A549 (cell line): ENCODE data around the gene DHPS. TPM values are rescaled to one million over a fixed set of nuclear protein-coding genes. Genes with fewer than 3 reads are reported as not detected.

Experiments
- ATAC-seq, 2 experiments: fragments of 200-7000 bp in 1 of 2; fragments of >200 bp in 1 of 2; cut with Nextera tagmentation in 1 of 2; cut with Tn5 transposase in 1 of 2; 3 replicates each; pipeline versions ENCODE4 v1.8.0 to v1.9.1; 2018 to 2020; ENCODE audit warnings: mild to moderate bottlenecking in 1 of 2, moderate library complexity in 1 of 2
- CTCF ChIA-PET: fragments of 300-600 bp; sonication (Branson Sonifier 250); formaldehyde crosslinking; extraction: SDS; loops from one replicate; lab custom pipeline; 2021; ENCODE audit warnings: antibody characterized with exemption, inconsistent platforms; lab: Yijun Ruan, JAX
- POLR2A ChIA-PET: fragments of 350-600 bp; formaldehyde crosslinking; extraction: SDS; loops from one replicate; lab custom pipeline; 2021; ENCODE audit warnings: antibody characterized with exemption, inconsistent platforms; lab: Yijun Ruan, JAX
- DNase-seq, 2 experiments: peaks; one replicate each; pipeline versions ENCODE4 v3.0.0 to v3.0.0-alpha.2; 2011 to 2016; ENCODE audit warnings: low read depth in 1 of 2, low spot score in 1 of 2
- FAIRE-seq: peaks from 2 replicates; lab custom pipeline; 2011; peaks lifted over from hg19 to GRCh38; lab: Jason Lieb, UNC
- H3K27ac ChIP-seq, 2 experiments: fragments of >200 bp; sonication (Bioruptor Twin); formaldehyde crosslinking; 3 replicates each; pipeline ENCODE4 v1.5.1; 2016 to 2017
- H3K4me1 ChIP-seq: fragments of >200 bp; sonication (Bioruptor Twin); formaldehyde crosslinking; 3 replicates; pipeline ENCODE4 v1.6.1; 2016
- H3K4me2 ChIP-seq: fragments of >200 bp; sonication (Bioruptor Twin); formaldehyde crosslinking; 3 replicates; pipeline ENCODE4 v1.6.1; 2016
- H3K4me3 ChIP-seq: fragments of >200 bp; sonication (Bioruptor Twin); formaldehyde crosslinking; 3 replicates; pipeline ENCODE4 v1.5.1; 2016
- H3K9me3 ChIP-seq: fragments of >200 bp; sonication (Bioruptor Twin); formaldehyde crosslinking; 3 replicates; pipeline ENCODE4 v1.6.1; 2016
- BCL3 ChIP-seq: fragments of >200 bp; sonication (Bioruptor Twin); formaldehyde crosslinking; IDR thresholded peaks from 3 replicates; pipeline ENCODE4 v1.6.1; 2016
- CHD2 ChIP-seq: fragments of 150-350 bp; IDR thresholded peaks from 2 replicates; pipeline ENCODE4 v1.6.1; 2014; ENCODE audit warnings: low read length; ENCODE audit not compliant: partially characterized antibody
- EP300 ChIP-seq, 2 experiments: fragments of >200 bp; sonication (Bioruptor Twin); formaldehyde crosslinking; IDR thresholded peaks; 2 replicates in 1 of 2; 3 replicates in 1 of 2; pipeline ENCODE4 v1.6.1; 2016 to 2017
- HES2 ChIP-seq: fragments of >200 bp; sonication (Bioruptor Twin); formaldehyde crosslinking; IDR thresholded peaks from 2 replicates; pipeline ENCODE4 v1.6.1; 2016
- HOXA7 ChIP-seq: fragments of 250-450 bp; sonication (Bioruptor Pico); IDR thresholded peaks from 2 replicates; pipeline ENCODE4 v1.5.0; 2020; ENCODE audit warnings: mild to moderate bottlenecking, moderate library complexity
- HOXB13 ChIP-seq: fragments of 250-450 bp; sonication (Bioruptor Pico); IDR thresholded peaks from 2 replicates; pipeline ENCODE4 v1.5.0; 2020; ENCODE audit warnings: low read depth, mild to moderate bottlenecking, moderate library complexity
- KDM5A ChIP-seq: fragments of 200-600 bp; sonication (generic); IDR thresholded peaks from 2 replicates; pipeline ENCODE4 v1.6.1; 2016; ENCODE audit warnings: antibody characterized with exemption, mild to moderate bottlenecking
- MYC ChIP-seq: IDR thresholded peaks from 2 replicates; pipeline ENCODE4 v1.6.1; 2012; ENCODE audit warnings: mild to moderate bottlenecking, inconsistent platforms, low read length, improper control_type of control experiment, borderline replicate concordance
- NPAS2 ChIP-seq: fragments of 250-450 bp; sonication (Bioruptor Pico); IDR thresholded peaks from 2 replicates; pipeline ENCODE4 v1.8.0; 2022; ENCODE audit warnings: mild to moderate bottlenecking, moderate library complexity, borderline replicate concordance
- PBX3 ChIP-seq: IDR thresholded peaks from 2 replicates; pipeline ENCODE4 v1.6.1; 2012
- REST ChIP-seq: fragments of 200-600 bp; sonication (generic); IDR thresholded peaks from 2 replicates; pipeline ENCODE4 v1.6.1; 2016; ENCODE audit warnings: antibody characterized with exemption, mild to moderate bottlenecking, moderate library complexity
- SREBF2 ChIP-seq: fragments of 450-650 bp; IDR thresholded peaks from 2 replicates; pipeline ENCODE4 v1.6.1; 2014; ENCODE audit warnings: mild to moderate bottlenecking, moderate library complexity
- TFCP2L1 ChIP-seq: fragments of 250-450 bp; sonication (Bioruptor Pico); IDR thresholded peaks from 2 replicates; pipeline ENCODE4 v1.5.0; 2021; ENCODE audit warnings: mild to moderate bottlenecking
- USF2 ChIP-seq: fragments of 450-650 bp; IDR thresholded peaks from 2 replicates; pipeline ENCODE4 v1.6.1; 2014; ENCODE audit warnings: antibody characterized with exemption
- ZC3H11A ChIP-seq: fragments of 450-650 bp; IDR thresholded peaks from 2 replicates; pipeline ENCODE4 v1.6.1; 2014; ENCODE audit warnings: antibody characterized with exemption, mild to moderate bottlenecking
- ZNF302 ChIP-seq: fragments of 250-450 bp; sonication (Bioruptor Pico); IDR thresholded peaks from 2 replicates; pipeline ENCODE4 v1.9.0; 2021; ENCODE audit warnings: inconsistent platforms, mild to moderate bottlenecking, moderate library complexity
- ZSCAN20 ChIP-seq: fragments of 250-450 bp; sonication (Bioruptor Pico); IDR thresholded peaks from 2 replicates; pipeline ENCODE4 v1.8.0; 2022; ENCODE audit warnings: mild to moderate bottlenecking, moderate library complexity
- WGBS: methylation state at CpG from one replicate; pipeline ENCODE4 v1.1.6; 2017; ENCODE audit errors: missing lambda C conversion rate; 5-methylcytosine and 5-hydroxymethylcytosine counted together
- polyA plus RNA-seq, 4 experiments: library from polyadenylated mRNA; depleted of rRNA in 3 of 4; stranded (reverse); fragments of >200 nt; fragmentation: RNase III in 1 of 4; extraction: RNeasy Plus Mini Kit Qiagen cat#74134 plus additional on column Dnase treatment in 1 of 4; gene quantifications; 2 replicates in 3 of 4; 3 replicates in 1 of 4; pipeline ENCODE4 v1.2.3, GENCODE V29; 2011 to 2017

Gene DHPS
- polyA plus RNA-seq, 2 of the 4 experiments (the other 2 are of a cell fraction), result 57.8 to 71.9 TPM

- DNase-seq (peak; percentile 24 to 31), ATAC-seq (peak in 1 of 2 experiments; percentile 34; a peak in 3 of 6 replicates), FAIRE-seq (no peak)
- peak overlapping the region; percentile 94 for H3K4me2 ChIP-seq
- H3K27ac ChIP-seq, result peak overlapping the region; percentile 91 to 99
- TF ChIP-seq TFCP2L1 (CRISPR knock-in tag) (no peak), REST (no peak), HOXA7 (CRISPR knock-in tag) (no peak)
- H3K4me1 ChIP-seq, result peaks cover 10% of the 10 kb centered on the region; the same call in 1 of the 3 replicates
- CTCF ChIA-PET, result interaction anchor here (0.9 to 3.3 kb wide), 6 partner anchors 12 to 74 kb away, joined by 4 to 11 read pairs (median 6); no protein-coding TSS in a partner anchor
- WGBS, result 14% methylated on average over 11 of the region's 65 CpGs
- H3K4me3 ChIP-seq, result peak overlapping the region; percentile 76
- H3K9me3 ChIP-seq, result no peaks in the 10 kb centered on the region
- POLR2A ChIA-PET, result interaction anchor here (0.6 to 0.7 kb wide), 2 partner anchors 12 to 84 kb away, joined by 3 read pairs; partner anchors contain the start of gene TRIR
Measured at GRCh38 chr19:12721656-12722565, 40.2 kb upstream of the DHPS start.

GRCh38 chr19:12720851-12721655 lies 39.4 kb upstream of the DHPS start:
- CTCF ChIA-PET, result interaction anchor here (0.9 to 3.3 kb wide), 6 partner anchors 26 to 75 kb away, joined by 3 to 11 read pairs (median 6); no protein-coding TSS in a partner anchor
- Histone ChIP-seq H3K4me2 (peak overlapping the region; percentile 94), H3K27ac (peak overlapping the region; percentile 91 to 99; a peak in 5 of 6 replicates)
- POLR2A ChIA-PET, result interaction anchor here (0.7 kb wide), 1 partner anchor 13 kb away, joined by 3 read pairs; the partner anchor contains the start of gene TRIR
- no peak for FAIRE-seq
- no peak for TF ChIP-seq NPAS2
- no peak for TF ChIP-seq CHD2
- TF ChIP-seq, all 56 proteins: peak for 0
- 90% methylated on average over 29 of the region's 59 CpGs for WGBS
- DNase-seq (no peak), ATAC-seq (no peak)
- peaks cover 10% of the 10 kb centered on the region; the same call in 1 of the 3 replicates for H3K4me1 ChIP-seq
- no peaks in the 10 kb centered on the region for H3K9me3 ChIP-seq
- peak overlapping the region; percentile 76 for H3K4me3 ChIP-seq

- WGBS, result 96% methylated on average over 10 of the region's 10 CpGs
Measured at GRCh38 chr19:12720296-12720695, 38.6 kb upstream of the DHPS start.

More at GRCh38 chr19:12720296-12720695, 38.6 kb upstream of the DHPS start:
- no peak for DNase-seq
- H3K4me1 ChIP-seq, result peaks cover 10% of the 10 kb centered on the region; the same call in 1 of the 3 replicates
- H3K27ac ChIP-seq, result no peak overlapping the region
- TF ChIP-seq ZNF302 (CRISPR knock-in tag) (no peak), ZC3H11A (no peak), USF2 (no peak), ZSCAN20 (CRISPR knock-in tag) (no peak), HES2 (no peak), EP300 (IDR thresholded peaks at IDR 0.05) (no peak), PBX3 (no peak), HOXB13 (CRISPR knock-in tag) (no peak), MYC (no peak), BCL3 (no peak), KDM5A (no peak), SREBF2 (no peak)
- POLR2A ChIA-PET, result no interaction called here
- no peak for ATAC-seq
- no peak for FAIRE-seq
- CTCF ChIA-PET, result interaction anchor here (1.1 to 2.6 kb wide), 3 partner anchors 25 to 46 kb away, joined by 3 to 8 read pairs (median 5); no protein-coding TSS in a partner anchor
- H3K9me3 ChIP-seq, result no peaks in the 10 kb centered on the region
- H3K4me3 ChIP-seq, result no peak overlapping the region
- H3K4me2 ChIP-seq, result no peak overlapping the region
